Activated B cell treated with CpG ODN at 0.5 μM for 24 hours (primary cell): ENCODE results near the gene COL6A2. TPM values are rescaled to one million over a fixed set of nuclear protein-coding genes. Genes with fewer than 3 reads are reported as not detected.
"Not testable (repeated sequence)": the region's sequence is repeated elsewhere in the genome, so short reads cannot be mapped to it uniquely, and the experiment has no call there.

Source experiments
- ATAC-seq: fragments of 200-7000 bp; cut with Tn5 transposase; one replicate; pipeline ENCODE4 v1.10.0; 2021; ENCODE audit warnings: low read depth, mild to moderate bottlenecking, moderate library complexity
- CTCF ChIA-PET: fragments of 350-600 bp; sonication (Branson Sonifier 250); formaldehyde crosslinking; loops from one replicate; lab custom pipeline; 2021; ENCODE audit warnings: antibody characterized with exemption; lab: Charles Lee
- POLR2A ChIA-PET: fragments of 350-600 bp; sonication (Branson Sonifier 250); formaldehyde crosslinking; loops from one replicate; lab custom pipeline; 2021; ENCODE audit warnings: antibody characterized with exemption; lab: Charles Lee
- DNase-seq: peaks from one replicate; pipeline ENCODE4 v3.0.0; 2022
- H3K27ac Mint-ChIP-seq: one replicate; pipeline ENCODE4 v1.8.0; 2020; ENCODE audit warnings: mixed read lengths
- H3K27me3 Mint-ChIP-seq: one replicate; pipeline ENCODE4 v1.8.0; 2021; ENCODE audit warnings: mixed read lengths
- H3K36me3 Mint-ChIP-seq: one replicate; pipeline ENCODE4 v1.8.0; 2021; ENCODE audit warnings: low read depth, mixed read lengths
- H3K4me1 Mint-ChIP-seq: one replicate; pipeline ENCODE4 v1.8.0; 2021; ENCODE audit warnings: mixed read lengths
- H3K4me3 Mint-ChIP-seq: one replicate; pipeline ENCODE4 v1.8.0; 2020; ENCODE audit warnings: mild to moderate bottlenecking, mixed read lengths
- H3K9me3 Mint-ChIP-seq: one replicate; pipeline ENCODE4 v1.8.0; 2020; ENCODE audit warnings: mixed read lengths
- CTCF ChIP-seq: fragments of 200-600 bp; IDR thresholded peaks from one replicate; pipeline ENCODE4 v1.8.0; 2022; ENCODE audit warnings: antibody characterized with exemption, mild to moderate bottlenecking
- intact Hi-C: fragments of 100-400 bp; cut with micrococcal nuclease; formaldehyde crosslinking; loops from one replicate; pipeline ENCODE4 v1.15.1; 2024
- total RNA-seq: library from RNA; stranded (reverse); gene quantifications from 2 replicates; pipeline ENCODE4 v1.2.3, GENCODE V29; 2022

The COL6A2 gene
- total RNA-seq, 1 donor from 2014 or later: 0.40 TPM

- H3K4me3 Mint-ChIP-seq: no peak overlapping the region
Observed at GRCh38 chr21:46059195-46059594, 38.7 kb upstream of the COL6A2 start.

GRCh38 chr21:46059711-46060455 lies 38.0 kb upstream of the COL6A2 start:
- DNase-seq, intact Hi-C loops, H3K4me3 Mint-ChIP-seq, H3K4me1 Mint-ChIP-seq, H3K36me3 Mint-ChIP-seq, ATAC-seq, CTCF ChIA-PET, H3K9me3 Mint-ChIP-seq, POLR2A ChIA-PET, H3K27ac Mint-ChIP-seq: not testable (repeated sequence)
- H3K27me3 Mint-ChIP-seq: peaks cover 41% of the 10 kb centered on the region

More at GRCh38 chr21:46059195-46059594, 38.7 kb upstream of the COL6A2 start:
- intact Hi-C loops: no loop called here
- Mint-ChIP-seq H3K36me3 (no peaks in the 10 kb centered on the region), H3K27ac (no peak overlapping the region), H3K9me3 (peaks cover 8% of the 10 kb centered on the region), H3K27me3 (peaks cover 37% of the 10 kb centered on the region), H3K4me1 (peaks cover 5% of the 10 kb centered on the region)
- DNase-seq (no peak), ATAC-seq (no peak)
- POLR2A ChIA-PET: no interaction called here
- CTCF ChIA-PET: no interaction called here
- TF ChIP-seq CTCF: no peak

GRCh38 chr21:46060596-46061061 lies 37.3 kb upstream of the COL6A2 start:
- Mint-ChIP-seq H3K36me3 (no peaks in the 10 kb centered on the region), H3K4me1 (peaks cover 5% of the 10 kb centered on the region), H3K27ac (no peak overlapping the region), H3K27me3 (peaks cover 47% of the 10 kb centered on the region), H3K9me3 (peaks cover 8% of the 10 kb centered on the region), H3K4me3 (no peak overlapping the region)
- CTCF ChIA-PET: no interaction called here
- POLR2A ChIA-PET: no interaction called here
- intact Hi-C loops: no loop called here
- ATAC-seq (no peak), DNase-seq (no peak)
- TF ChIP-seq CTCF: no peak

GRCh38 chr21:46061063-46061462 lies 36.8 kb upstream of the COL6A2 start:
- ATAC-seq (no peak), DNase-seq (no peak)
- no peak overlapping the region for H3K27ac Mint-ChIP-seq
- ChIA-PET CTCF (no interaction called here), POLR2A (no interaction called here)
- peaks cover 8% of the 10 kb centered on the region for H3K9me3 Mint-ChIP-seq
- H3K4me1 Mint-ChIP-seq: peaks cover 5% of the 10 kb centered on the region
- no peaks in the 10 kb centered on the region for H3K36me3 Mint-ChIP-seq
- TF ChIP-seq CTCF: no peak
- H3K27me3 Mint-ChIP-seq: peaks cover 47% of the 10 kb centered on the region
- intact Hi-C loops: no loop called here
- no peak overlapping the region for H3K4me3 Mint-ChIP-seq

- Mint-ChIP-seq H3K9me3 (peaks cover 8% of the 10 kb centered on the region), H3K27me3 (peaks cover 48% of the 10 kb centered on the region), H3K4me1 (peaks cover 5% of the 10 kb centered on the region), H3K27ac (no peak overlapping the region), H3K4me3 (no peak overlapping the region), H3K36me3 (no peaks in the 10 kb centered on the region)
- intact Hi-C loops: no loop called here
- no peak for TF ChIP-seq CTCF
- no peak for ATAC-seq
- no peak for DNase-seq
- CTCF ChIA-PET: no interaction called here
- POLR2A ChIA-PET: interaction anchor here (0.6 kb wide), 1 partner anchor 25 kb away, joined by 3 read pairs; no protein-coding TSS in a partner anchor
Observed at GRCh38 chr21:46061518-46061917, 36.4 kb upstream of the COL6A2 start.
